K562 (cell line): Measurements from ENCODE around the gene HOXD9. TPM values are rescaled to one million over a fixed set of nuclear protein-coding genes. Genes with fewer than 3 reads are reported as not detected.

Experiments
- C11orf30 ChIP-seq: fragments of 450-650 bp; IDR thresholded peaks from 2 replicates; pipeline ENCODE4 v1.6.1; 2016; ENCODE audit warnings: low read depth, mild to moderate bottlenecking
- E2F5 ChIP-seq: sonication (generic); formaldehyde crosslinking; IDR thresholded peaks from 2 replicates; pipeline ENCODE4 v1.8.0; 2022; ENCODE audit warnings: mild to moderate bottlenecking, missing genetic modification reagents
- MEF2D ChIP-seq: conservative IDR thresholded peaks from 2 replicates; pipeline ENCODE4 v1.6.1; 2016; ENCODE audit warnings: low read depth, missing genetic modification characterization, missing compliant biosample characterization
- MEIS2 ChIP-seq: fragments of 450-650 bp; IDR thresholded peaks from 2 replicates; pipeline ENCODE4 v1.6.1; 2014; ENCODE audit warnings: mild to moderate bottlenecking; ENCODE audit not compliant: partially characterized antibody
- RERE ChIP-seq: sonication (generic); formaldehyde crosslinking; IDR thresholded peaks from 2 replicates; pipeline ENCODE4 v1.8.0; 2023; ENCODE audit warnings: missing genetic modification reagents, mild to moderate bottlenecking, borderline replicate concordance
- SLC30A9 ChIP-seq: fragments of 250-450 bp; sonication (Bioruptor Pico); IDR thresholded peaks from 2 replicates; pipeline ENCODE4 v1.8.0; 2022; ENCODE audit warnings: mild to moderate bottlenecking, moderate library complexity
- SRSF7 ChIP-seq: fragments of 200-400 bp; formaldehyde crosslinking; optimal IDR thresholded peaks from 2 replicates; pipeline ENCODE3; 2017; ENCODE audit warnings: mild to moderate bottlenecking, low read depth, low read length
- XRCC4 ChIP-seq: IDR thresholded peaks from one replicate; pipeline ENCODE4 v1.6.1; 2011; ENCODE audit not compliant: insufficient read depth, insufficient read length; ENCODE audit errors: extremely low read depth
- ZNF140 ChIP-seq: fragments of 250-450 bp; sonication (Bioruptor Pico); IDR thresholded peaks from 2 replicates; pipeline ENCODE4 v1.8.0; 2021; ENCODE audit warnings: moderate library complexity, mild to moderate bottlenecking, inconsistent platforms
- ZNF232 ChIP-seq: sonication (generic); formaldehyde crosslinking; IDR thresholded peaks from 2 replicates; pipeline ENCODE4 v1.8.0; 2022; ENCODE audit warnings: mild to moderate bottlenecking, missing genetic modification reagents
- ZNF263 ChIP-seq: sonication (generic); formaldehyde crosslinking; IDR thresholded peaks from 2 replicates; pipeline ENCODE4 v1.8.0; 2022; ENCODE audit warnings: mild to moderate bottlenecking, missing genetic modification reagents, borderline replicate concordance
- ZNF431 ChIP-seq: sonication (generic); formaldehyde crosslinking; IDR thresholded peaks from 2 replicates; pipeline ENCODE4 v1.8.0; 2022; ENCODE audit warnings: mild to moderate bottlenecking, missing genetic modification reagents
- ZNF511 ChIP-seq: sonication (generic); formaldehyde crosslinking; IDR thresholded peaks from 2 replicates; pipeline ENCODE4 v1.8.0; 2022; ENCODE audit warnings: mild to moderate bottlenecking, missing genetic modification reagents
- polyA plus RNA-seq, 8 experiments: library from polyadenylated mRNA; depleted of rRNA in 4 of 8; stranded (reverse) in 5 of 8; unstranded in 3 of 8; fragments of >200 nt; fragmentation: Nextera tagmentation in 2 of 8; fragmentation: Illumina TruSeq in 1 of 8; extraction: Ambion mirVana in 2 of 8; extraction: Trizol in 1 of 8; gene quantifications; 2 replicates each; pipeline versions ENCODE4 v1.2.1 to v1.2.3, GENCODE V29; 2011 to 2014; ENCODE audit warnings: inconsistent platforms in 1 of 8, missing spikeins in 1 of 8
- total RNA-seq, 7 experiments: library from RNA; depleted of rRNA in 6 of 7; stranded (reverse); fragments of >200 nt in 6 of 7; fragmentation: Illumina TruSeq in 2 of 7; extraction: Trizol in 2 of 7; gene quantifications; 2 replicates each; pipeline versions ENCODE4 v1.2.1 to v1.2.3, GENCODE V29; 2011 to 2021; ENCODE audit warnings: low replicate concordance in 1 of 7
- TF ChIP-seq, protein P1 (sequence below): sonication (generic); formaldehyde crosslinking; IDR thresholded peaks from 2 replicates; pipeline ENCODE4 v1.4.0; 2020; ENCODE audit warnings: mild to moderate bottlenecking, missing genetic modification reagents
- TF ChIP-seq, protein P2 (sequence below): fragments of 450-650 bp; conservative IDR thresholded peaks from 2 replicates; pipeline ENCODE4 v1.6.1; 2016; ENCODE audit warnings: missing genetic modification characterization, low read depth, mild to moderate bottlenecking, missing compliant biosample characterization, moderate library complexity

Gene HOXD9
- total and polyA plus RNA-seq, 9 of the 15 experiments (the other 6 are each of a cell fraction or from before 2014, with no cell fraction given), result not detected

GRCh38 chr2:176140513-176141317 lies 18.2 kb downstream of the HOXD9 start (continued):
- no peak for TF ChIP-seq RERE
- peak; percentile 79 for TF ChIP-seq ZNF263 (CRISPR knock-in tag)
- peak; percentile 92 for TF ChIP-seq ZNF511 (CRISPR knock-in tag)
- no peak for TF ChIP-seq SLC30A9 (CRISPR knock-in tag)
- TF ChIP-seq E2F5, result no peak
- TF ChIP-seq, protein P1, sequence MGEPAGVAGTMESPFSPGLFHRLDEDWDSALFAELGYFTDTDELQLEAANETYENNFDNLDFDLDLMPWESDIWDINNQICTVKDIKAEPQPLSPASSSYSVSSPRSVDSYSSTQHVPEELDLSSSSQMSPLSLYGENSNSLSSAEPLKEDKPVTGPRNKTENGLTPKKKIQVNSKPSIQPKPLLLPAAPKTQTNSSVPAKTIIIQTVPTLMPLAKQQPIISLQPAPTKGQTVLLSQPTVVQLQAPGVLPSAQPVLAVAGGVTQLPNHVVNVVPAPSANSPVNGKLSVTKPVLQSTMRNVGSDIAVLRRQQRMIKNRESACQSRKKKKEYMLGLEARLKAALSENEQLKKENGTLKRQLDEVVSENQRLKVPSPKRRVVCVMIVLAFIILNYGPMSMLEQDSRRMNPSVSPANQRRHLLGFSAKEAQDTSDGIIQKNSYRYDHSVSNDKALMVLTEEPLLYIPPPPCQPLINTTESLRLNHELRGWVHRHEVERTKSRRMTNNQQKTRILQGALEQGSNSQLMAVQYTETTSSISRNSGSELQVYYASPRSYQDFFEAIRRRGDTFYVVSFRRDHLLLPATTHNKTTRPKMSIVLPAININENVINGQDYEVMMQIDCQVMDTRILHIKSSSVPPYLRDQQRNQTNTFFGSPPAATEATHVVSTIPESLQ (CRISPR knock-in tag), result peak; percentile 56; the same call in 1 of the 2 replicates
- TF ChIP-seq ZNF431 (CRISPR knock-in tag), result no peak
- TF ChIP-seq, protein P2, sequence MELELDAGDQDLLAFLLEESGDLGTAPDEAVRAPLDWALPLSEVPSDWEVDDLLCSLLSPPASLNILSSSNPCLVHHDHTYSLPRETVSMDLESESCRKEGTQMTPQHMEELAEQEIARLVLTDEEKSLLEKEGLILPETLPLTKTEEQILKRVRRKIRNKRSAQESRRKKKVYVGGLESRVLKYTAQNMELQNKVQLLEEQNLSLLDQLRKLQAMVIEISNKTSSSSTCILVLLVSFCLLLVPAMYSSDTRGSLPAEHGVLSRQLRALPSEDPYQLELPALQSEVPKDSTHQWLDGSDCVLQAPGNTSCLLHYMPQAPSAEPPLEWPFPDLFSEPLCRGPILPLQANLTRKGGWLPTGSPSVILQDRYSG, result no peak
- no peak for TF ChIP-seq SRSF7
- TF ChIP-seq C11orf30, result no peak
- TF ChIP-seq XRCC4, result no peak
- TF ChIP-seq ZNF232 (CRISPR knock-in tag), result no peak; the same call in 1 of the 2 replicates
- TF ChIP-seq MEIS2, result no peak
- TF ChIP-seq MEF2D (tag), result no peak
- TF ChIP-seq ZNF140 (CRISPR knock-in tag), result no peak
